NK-92 (cell line): ENCODE results near the gene EPHA6.

Experiments
- DNase-seq: peaks from one replicate; lab custom pipeline; 2025; ENCODE audit not compliant: unreplicated experiment; lab: John Stamatoyannopoulos, UW

EPHA6 gene

DNA sequence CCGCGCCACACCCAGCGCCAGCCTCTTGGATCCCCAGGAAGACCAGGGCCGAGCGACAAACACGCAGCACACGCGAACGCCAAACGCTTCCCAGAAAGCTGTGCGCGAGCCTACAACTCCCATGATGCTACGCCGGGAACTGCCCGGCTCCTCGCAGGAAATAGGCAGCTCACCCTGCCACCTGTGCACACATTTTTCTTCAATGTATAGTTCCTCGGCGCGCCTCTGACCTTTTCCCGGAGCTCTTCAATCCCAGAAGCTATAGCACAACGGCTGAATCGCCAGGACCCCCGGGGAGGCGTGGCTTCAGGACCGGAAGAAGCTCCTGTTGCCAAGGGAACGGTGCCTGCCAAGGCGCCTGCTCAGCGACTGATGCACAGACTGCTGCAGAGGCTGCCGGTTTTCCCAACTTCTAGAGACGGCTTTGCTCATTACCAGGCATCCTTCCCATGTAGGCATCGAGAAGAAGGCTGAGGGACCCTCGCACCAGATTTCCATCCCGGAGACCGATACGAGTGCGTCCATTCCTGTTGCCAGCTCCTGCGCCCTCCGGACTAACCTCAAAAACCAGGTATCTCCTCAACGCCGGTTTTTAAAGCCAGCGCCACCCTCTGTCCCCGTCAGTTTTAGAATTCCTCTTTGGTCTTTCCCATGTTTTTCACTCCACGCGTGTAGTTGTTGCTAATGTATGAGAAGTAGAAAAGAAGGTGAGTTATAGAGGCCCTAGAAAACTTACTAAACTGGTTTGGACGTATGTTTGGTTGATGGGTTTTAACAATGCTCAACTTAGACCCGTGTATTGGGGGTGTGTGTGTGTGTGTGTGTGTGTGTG is 950.2 kb downstream of the EPHA6 start, which contains the start of gene ARL6:
Gene ARL6 (plus strand): TSS at position 352 of the 832 bp plus-strand sequence. CDS start 3,350 bp downstream, outside the sequence.
- no peak for DNase-seq

DNA sequence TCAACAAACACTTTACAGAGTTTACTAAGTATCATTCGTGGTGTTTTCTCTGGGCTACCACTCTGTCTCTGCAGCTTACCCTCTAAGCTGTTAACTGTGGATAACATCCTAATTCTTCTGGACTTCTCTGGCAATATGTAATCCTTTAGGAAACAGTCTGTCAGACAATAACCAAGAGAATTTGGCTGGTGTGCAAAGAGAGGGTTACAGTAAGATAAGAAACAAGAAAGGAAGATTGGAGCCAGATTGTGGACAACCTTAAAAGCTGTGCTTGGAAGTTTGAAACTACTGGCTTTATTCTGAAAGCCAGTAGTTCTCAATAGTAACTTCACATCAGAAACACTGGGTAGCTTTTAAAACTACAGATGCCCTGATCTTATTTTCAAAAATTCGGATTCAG is 950.9 kb downstream of the EPHA6 start:
- DNase-seq: no peak

DNA sequence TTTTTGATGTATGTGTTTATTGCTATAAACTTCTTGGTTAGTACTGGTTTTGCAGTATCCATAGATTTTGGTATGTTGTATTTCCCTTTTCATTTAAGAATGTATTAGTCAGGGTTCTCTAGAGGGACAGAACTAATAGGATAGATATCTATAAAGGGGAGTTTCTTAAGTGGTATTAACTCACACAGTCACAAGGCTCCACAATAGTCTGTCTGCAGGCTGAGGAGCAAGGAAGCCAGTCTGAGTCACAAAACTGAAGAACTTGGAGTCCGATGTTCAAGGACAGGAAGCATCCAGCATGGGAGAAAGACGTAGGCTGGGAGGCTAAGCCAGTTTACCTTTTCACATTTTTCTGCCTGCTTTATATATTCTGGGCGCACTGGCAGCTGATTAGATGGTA is 958.5 kb downstream of the EPHA6 start:
- no peak for DNase-seq

DNA sequence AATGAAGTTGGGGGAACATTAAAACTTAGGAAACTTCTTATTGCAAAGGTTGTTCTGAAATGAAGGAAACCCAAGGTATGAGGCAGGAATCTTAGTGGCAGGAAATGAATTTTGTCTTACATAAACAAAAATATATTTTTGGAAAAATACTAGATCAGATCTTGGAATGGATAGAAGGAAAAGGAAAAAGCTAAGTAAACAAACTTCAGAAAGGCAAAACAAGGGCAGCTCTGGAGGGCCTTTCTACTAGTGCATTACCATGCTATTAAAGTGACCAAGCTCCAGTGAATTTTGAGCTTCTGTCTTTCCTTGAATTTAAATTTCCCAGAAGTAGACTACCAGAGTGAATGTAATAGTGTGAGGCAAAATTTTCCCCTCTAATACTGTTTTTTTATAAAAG is 963.8 kb downstream of the EPHA6 start:
- DNase-seq: no peak

DNA sequence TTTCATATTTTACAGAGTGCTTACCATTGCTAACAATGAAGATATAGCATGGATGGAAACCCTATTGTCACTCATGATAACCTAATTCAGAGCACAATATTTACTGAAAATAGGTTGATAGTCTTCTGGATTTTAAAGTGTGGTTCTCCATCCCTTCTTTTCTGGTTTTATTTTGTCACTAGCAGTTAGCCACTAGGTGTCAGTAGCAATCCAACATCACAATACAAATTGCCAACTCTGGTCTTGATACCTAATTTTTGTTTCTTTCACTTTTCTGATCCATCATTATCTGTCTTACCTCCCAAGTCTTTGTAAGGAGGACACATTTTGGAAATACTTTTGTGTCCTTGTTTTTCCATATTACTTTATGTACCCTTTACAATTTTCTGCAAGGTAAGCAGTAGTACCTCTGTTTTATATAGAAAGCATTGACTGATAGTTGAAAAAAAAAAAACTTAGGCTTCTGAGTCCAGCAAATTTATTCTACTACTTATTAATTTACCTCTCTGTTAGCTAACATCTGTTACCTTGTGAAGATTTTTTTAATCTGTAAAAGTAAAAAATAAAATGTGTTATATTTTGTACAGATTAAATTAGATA is 979.1 kb downstream of the EPHA6 start:
- DNase-seq: no peak

DNA sequence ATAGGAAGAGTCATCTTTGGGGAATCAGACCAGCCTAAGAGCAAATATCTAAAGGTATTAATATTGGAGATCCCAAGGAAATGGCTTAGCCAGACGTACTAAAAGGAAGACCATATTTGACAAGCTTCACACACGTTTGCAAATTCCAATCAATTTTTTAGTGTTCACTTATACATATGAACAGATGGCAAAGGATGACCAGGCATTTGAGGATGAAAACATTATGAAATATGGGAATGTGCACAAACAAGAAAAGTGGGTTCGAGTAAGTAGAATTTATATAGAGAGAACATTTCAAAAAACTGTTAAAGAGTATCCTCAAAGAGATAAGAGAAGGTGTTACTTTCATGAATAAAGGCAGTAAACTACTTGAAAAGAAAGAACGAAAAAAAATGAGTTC is 981.6 kb downstream of the EPHA6 start:
- DNase-seq: no peak
